Activated CD4-positive, alpha-beta memory T cell treated with anti-CD3 and anti-CD28 coated beads for 36 hours (primary cell): Measurements from ENCODE around the gene AKR1C2. TPM values are rescaled to one million over a fixed set of nuclear protein-coding genes. Genes with fewer than 3 reads are reported as not detected.
"Not testable (repeated sequence)": the region's sequence is repeated elsewhere in the genome, so short reads cannot be mapped to it uniquely, and the experiment has no call there.

Source experiments
- CTCF ChIA-PET: fragments of 350-600 bp; sonication (Branson Sonifier 250); formaldehyde crosslinking; loops from one replicate; lab custom pipeline; 2021; ENCODE audit warnings: antibody characterized with exemption, inconsistent platforms; lab: Charles Lee
- POLR2A ChIA-PET: fragments of 350-600 bp; sonication (Branson Sonifier 250); formaldehyde crosslinking; loops from one replicate; lab custom pipeline; 2021; ENCODE audit warnings: antibody characterized with exemption; lab: Charles Lee
- DNase-seq: peaks from one replicate; pipeline ENCODE4 v3.0.0-alpha.2; 2020
- H3K27ac Mint-ChIP-seq: one replicate; pipeline ENCODE4 v1.8.0; 2021; ENCODE audit warnings: mixed read lengths
- H3K27me3 Mint-ChIP-seq: one replicate; pipeline ENCODE4 v1.8.0; 2021; ENCODE audit warnings: mixed read lengths
- H3K36me3 Mint-ChIP-seq: one replicate; pipeline ENCODE4 v1.8.0; 2021; ENCODE audit warnings: mixed read lengths
- H3K4me1 Mint-ChIP-seq: one replicate; pipeline ENCODE4 v1.8.0; 2021; ENCODE audit warnings: low read depth, mixed read lengths
- H3K4me3 Mint-ChIP-seq: one replicate; pipeline ENCODE4 v1.8.0; 2021; ENCODE audit warnings: mild to moderate bottlenecking, mixed read lengths
- H3K9me3 Mint-ChIP-seq: one replicate; pipeline ENCODE4 v1.8.0; 2021; ENCODE audit warnings: mixed read lengths
- intact Hi-C: fragments of 100-400 bp; cut with micrococcal nuclease; formaldehyde crosslinking; loops from one replicate; pipeline ENCODE4 v1.15.1; 2023
- total RNA-seq, 2 experiments: library from RNA; stranded (reverse); gene quantifications; one replicate each; pipeline ENCODE4 v1.2.3, GENCODE V29; 2021

The AKR1C2 gene
- total RNA-seq, 2 experiments from 2014 or later = 0.17 TPM; not detected in 1

- intact Hi-C loops = no loop called here
- CTCF ChIA-PET = no interaction called here
- Mint-ChIP-seq H3K27me3 (peaks cover 10% of the 10 kb centered on the region), H3K4me1 (peaks cover 2% of the 10 kb centered on the region), H3K27ac (no peak overlapping the region), H3K36me3 (no peaks in the 10 kb centered on the region), H3K4me3 (no peak overlapping the region), H3K9me3 (peaks cover 18% of the 10 kb centered on the region)
- POLR2A ChIA-PET = no interaction called here
- DNase-seq = no peak
Observed at GRCh38 chr10:5038733-5039132, 35.1 kb upstream of the AKR1C2 start.

GRCh38 chr10:5038101-5038500 is 34.4 kb upstream of the AKR1C2 start:
- DNase-seq = no peak
- Mint-ChIP-seq H3K4me3 (no peak overlapping the region), H3K27me3 (peaks cover 10% of the 10 kb centered on the region), H3K9me3 (peaks cover 19% of the 10 kb centered on the region), H3K27ac (no peak overlapping the region), H3K4me1 (peaks cover 2% of the 10 kb centered on the region), H3K36me3 (no peaks in the 10 kb centered on the region)
- POLR2A ChIA-PET = no interaction called here
- intact Hi-C loops = no loop called here
- CTCF ChIA-PET = no interaction called here

- POLR2A ChIA-PET = no interaction called here
- peaks cover 2% of the 10 kb centered on the region for H3K4me1 Mint-ChIP-seq
- H3K4me3 Mint-ChIP-seq = no peak overlapping the region
- peaks cover 23% of the 10 kb centered on the region for H3K9me3 Mint-ChIP-seq
- H3K36me3 Mint-ChIP-seq = no peaks in the 10 kb centered on the region
- intact Hi-C loops = no loop called here
- no peak overlapping the region for H3K27ac Mint-ChIP-seq
- CTCF ChIA-PET = interaction anchor here (1.5 kb wide), 1 partner anchor 186 kb away, joined by 4 read pairs; no protein-coding TSS in a partner anchor
- peaks cover 9% of the 10 kb centered on the region for H3K27me3 Mint-ChIP-seq
- DNase-seq = no peak
Observed at GRCh38 chr10:5036511-5036910, 32.9 kb upstream of the AKR1C2 start.

- intact Hi-C loops = no loop called here
- CTCF ChIA-PET = interaction anchor here (1.5 kb wide), 1 partner anchor 185 kb away, joined by 4 read pairs; no protein-coding TSS in a partner anchor
- H3K27ac Mint-ChIP-seq = no peak overlapping the region
Observed at GRCh38 chr10:5035356-5035755, 31.7 kb upstream of the AKR1C2 start.

GRCh38 chr10:5034588-5034987 is 30.9 kb upstream of the AKR1C2 start:
- ChIA-PET POLR2A (interaction anchor here (0.6 to 0.7 kb wide), 2 partner anchors 32 to 309 kb away, joined by 3 to 4 read pairs; no protein-coding TSS in a partner anchor), CTCF (no interaction called here)
- no peak overlapping the region for H3K27ac Mint-ChIP-seq
- peaks cover 9% of the 10 kb centered on the region for H3K27me3 Mint-ChIP-seq
- H3K4me3 Mint-ChIP-seq = no peak overlapping the region
- DNase-seq = no peak
- peaks cover 40% of the 10 kb centered on the region for H3K9me3 Mint-ChIP-seq
- intact Hi-C loops = no loop called here
- H3K4me1 Mint-ChIP-seq = no peaks in the 10 kb centered on the region
- H3K36me3 Mint-ChIP-seq = no peaks in the 10 kb centered on the region

More at GRCh38 chr10:5035356-5035755, 31.7 kb upstream of the AKR1C2 start:
- Mint-ChIP-seq H3K9me3 (peaks cover 34% of the 10 kb centered on the region), H3K36me3 (no peaks in the 10 kb centered on the region), H3K4me3 (no peak overlapping the region), H3K4me1 (no peaks in the 10 kb centered on the region), H3K27me3 (peaks cover 5% of the 10 kb centered on the region)
- POLR2A ChIA-PET = interaction anchor here (0.6 to 0.7 kb wide), 2 partner anchors 33 to 308 kb away, joined by 3 to 4 read pairs; no protein-coding TSS in a partner anchor
- no peak for DNase-seq

- ChIA-PET CTCF (no interaction called here), POLR2A (no interaction called here)
- no peak overlapping the region for H3K27ac Mint-ChIP-seq
- H3K27me3 Mint-ChIP-seq = peaks cover 7% of the 10 kb centered on the region
- DNase-seq = no peak
- H3K4me3 Mint-ChIP-seq = no peak overlapping the region
- H3K9me3 Mint-ChIP-seq = peaks cover 40% of the 10 kb centered on the region
- H3K36me3 Mint-ChIP-seq = no peaks in the 10 kb centered on the region
- H3K4me1 Mint-ChIP-seq = no peaks in the 10 kb centered on the region
- intact Hi-C loops = no loop called here
Observed at GRCh38 chr10:5033061-5033778, 29.6 kb upstream of the AKR1C2 start.

GRCh38 chr10:5032444-5032843 is 28.8 kb upstream of the AKR1C2 start:
- H3K4me1 Mint-ChIP-seq, H3K4me3 Mint-ChIP-seq, CTCF ChIA-PET, intact Hi-C loops, H3K36me3 Mint-ChIP-seq, POLR2A ChIA-PET, H3K27ac Mint-ChIP-seq, DNase-seq, H3K27me3 Mint-ChIP-seq: not testable (repeated sequence)
- peaks cover 40% of the 10 kb centered on the region for H3K9me3 Mint-ChIP-seq

- H3K27ac Mint-ChIP-seq, intact Hi-C loops, H3K4me3 Mint-ChIP-seq, H3K4me1 Mint-ChIP-seq, H3K36me3 Mint-ChIP-seq, H3K27me3 Mint-ChIP-seq, POLR2A ChIA-PET, DNase-seq, CTCF ChIA-PET: not testable (repeated sequence)
- peaks cover 40% of the 10 kb centered on the region for H3K9me3 Mint-ChIP-seq
Observed at GRCh38 chr10:5031588-5031987, 27.9 kb upstream of the AKR1C2 start.

GRCh38 chr10:5030989-5031388 is 27.3 kb upstream of the AKR1C2 start:
- H3K9me3 Mint-ChIP-seq = peaks cover 44% of the 10 kb centered on the region
- no peaks in the 10 kb centered on the region for H3K36me3 Mint-ChIP-seq
- H3K27me3 Mint-ChIP-seq = peaks cover 11% of the 10 kb centered on the region
- no peaks in the 10 kb centered on the region for H3K4me1 Mint-ChIP-seq
- no peak overlapping the region for H3K27ac Mint-ChIP-seq
- DNase-seq = no peak
- ChIA-PET POLR2A (no interaction called here), CTCF (no interaction called here)
- intact Hi-C loops = no loop called here
- H3K4me3 Mint-ChIP-seq = no peak overlapping the region

- Mint-ChIP-seq H3K9me3 (peaks cover 12% of the 10 kb centered on the region), H3K27me3 (peaks cover 13% of the 10 kb centered on the region)
- intact Hi-C loops, H3K27ac Mint-ChIP-seq, CTCF ChIA-PET, H3K36me3 Mint-ChIP-seq, POLR2A ChIA-PET, H3K4me3 Mint-ChIP-seq, DNase-seq, H3K4me1 Mint-ChIP-seq: not testable (repeated sequence)
Observed at GRCh38 chr10:5025461-5025881, 21.8 kb upstream of the AKR1C2 start.

GRCh38 chr10:5023177-5023805 is 19.6 kb upstream of the AKR1C2 start:
- intact Hi-C loops = no loop called here
- DNase-seq = no peak
- H3K9me3 Mint-ChIP-seq = peaks cover 3% of the 10 kb centered on the region
- POLR2A ChIA-PET = no interaction called here
- H3K36me3 Mint-ChIP-seq = no peaks in the 10 kb centered on the region
- no peaks in the 10 kb centered on the region for H3K4me1 Mint-ChIP-seq
- CTCF ChIA-PET = no interaction called here
- peaks cover 9% of the 10 kb centered on the region for H3K27me3 Mint-ChIP-seq
- no peak overlapping the region for H3K27ac Mint-ChIP-seq
- H3K4me3 Mint-ChIP-seq = no peak overlapping the region

- H3K36me3 Mint-ChIP-seq, H3K4me1 Mint-ChIP-seq, DNase-seq, H3K4me3 Mint-ChIP-seq, intact Hi-C loops, H3K9me3 Mint-ChIP-seq, H3K27me3 Mint-ChIP-seq, POLR2A ChIA-PET, H3K27ac Mint-ChIP-seq, CTCF ChIA-PET: not testable (repeated sequence)
Observed at GRCh38 chr10:5021624-5022290, 18.1 kb upstream of the AKR1C2 start.
